GM23338 (cell line): ENCODE results near the gene MMS19. TPM values are rescaled to one million over a fixed set of nuclear protein-coding genes. Genes with fewer than 3 reads are reported as not detected.

Experiments used
- ATAC-seq: fragments of 200-7000 bp; cut with Tn5 transposase; 3 replicates; pipeline ENCODE4 v1.9.1; 2020
- DNase-seq: peaks from one replicate; pipeline ENCODE4 v3.0.0-alpha.2; 2015; ENCODE audit warnings: low spot score
- H2AFZ ChIP-seq: fragments of 200-600 bp; sonication (generic); 2 replicates; pipeline ENCODE4 v1.8.0; 2016; ENCODE audit warnings: antibody characterized with exemption, mild to moderate bottlenecking, moderate library complexity
- H3F3A ChIP-seq: fragments of 200-600 bp; sonication (generic); replicated peaks from 2 replicates; pipeline ENCODE4 v1.8.0; 2017; ENCODE audit warnings: antibody characterized with exemption, mixed run types, low read depth
- H3K27ac ChIP-seq: fragments of 200-600 bp; sonication (generic); 2 replicates; pipeline ENCODE4 v1.6.1; 2016; ENCODE audit warnings: low read depth
- H3K27me3 ChIP-seq: fragments of 200-600 bp; sonication (generic); 2 replicates; pipeline ENCODE4 v1.8.0; 2016; ENCODE audit warnings: mild to moderate bottlenecking, mixed run types, moderate library complexity; ENCODE audit not compliant: insufficient read depth
- H3K36me3 ChIP-seq: fragments of 200-600 bp; sonication (generic); 2 replicates; pipeline ENCODE4 v1.8.0; 2016; ENCODE audit warnings: mild to moderate bottlenecking; ENCODE audit not compliant: insufficient read depth
- H3K4me1 ChIP-seq: fragments of 200-600 bp; sonication (generic); 2 replicates; pipeline ENCODE4 v1.8.0; 2016; ENCODE audit warnings: mild to moderate bottlenecking, moderate library complexity; ENCODE audit not compliant: insufficient read depth
- H3K4me2 ChIP-seq: fragments of 200-600 bp; sonication (generic); 2 replicates; pipeline ENCODE4 v1.7.1; 2017; ENCODE audit warnings: mixed run types
- H3K4me3 ChIP-seq: fragments of 200-600 bp; sonication (generic); 2 replicates; pipeline ENCODE4 v1.6.1; 2016; ENCODE audit warnings: mixed run types
- H3K79me2 ChIP-seq: fragments of 200-600 bp; sonication (generic); replicated peaks from 2 replicates; pipeline ENCODE4 v1.8.0; 2017; ENCODE audit warnings: mild to moderate bottlenecking; ENCODE audit not compliant: insufficient read depth
- H3K9me2 ChIP-seq: fragments of 200-600 bp; sonication (generic); 2 replicates; pipeline ENCODE4 v1.8.0; 2017; ENCODE audit not compliant: insufficient read depth
- H4K20me1 ChIP-seq: fragments of 200-600 bp; sonication (generic); replicated peaks from 2 replicates; pipeline ENCODE4 v1.8.0; 2017; ENCODE audit warnings: mild to moderate bottlenecking; ENCODE audit not compliant: insufficient read depth
- H3K27ac Mint-ChIP-seq: 2 replicates; pipeline ENCODE4 v1.8.0; 2020; ENCODE audit warnings: inconsistent platforms, mild to moderate bottlenecking, moderate library complexity, mixed read lengths
- H3K27me3 Mint-ChIP-seq: 3 replicates; pipeline ENCODE4 v1.8.0; 2022; ENCODE audit warnings: low read depth, mild to moderate bottlenecking, moderate library complexity, mixed read lengths, inconsistent platforms; ENCODE audit not compliant: insufficient read depth, poor library complexity
- H3K36me3 Mint-ChIP-seq: 3 replicates; pipeline ENCODE4 v1.8.0; 2021; ENCODE audit warnings: low read depth, mild to moderate bottlenecking, inconsistent platforms, moderate library complexity, mixed read lengths
- H3K4me1 Mint-ChIP-seq: 3 replicates; pipeline ENCODE4 v1.8.0; 2020; ENCODE audit warnings: mild to moderate bottlenecking, inconsistent platforms, mixed read lengths
- H3K4me3 Mint-ChIP-seq: 3 replicates; pipeline ENCODE4 v1.8.0; 2021; ENCODE audit warnings: moderate library complexity, mild to moderate bottlenecking, inconsistent platforms, mixed read lengths
- H3K9me3 Mint-ChIP-seq: 3 replicates; pipeline ENCODE4 v1.8.0; 2020; ENCODE audit warnings: moderate library complexity, mild to moderate bottlenecking, inconsistent platforms, mixed read lengths
- ETS1 ChIP-seq: IDR thresholded peaks from 2 replicates; pipeline ENCODE4 v1.6.1; 2016; ENCODE audit warnings: antibody characterized with exemption
- EZH2 ChIP-seq: fragments of 200-600 bp; sonication (generic); IDR thresholded peaks from one replicate; pipeline ENCODE4 v1.8.0; 2017; ENCODE audit warnings: antibody characterized with exemption, mild to moderate bottlenecking, low read depth; ENCODE audit not compliant: unreplicated experiment
- EZH2phosphoT487 ChIP-seq: fragments of 200-600 bp; sonication (generic); IDR thresholded peaks from one replicate; pipeline ENCODE4 v1.8.1; 2018; ENCODE audit warnings: antibody characterized with exemption; ENCODE audit not compliant: unreplicated experiment
- JUNB ChIP-seq: IDR thresholded peaks from one replicate; pipeline ENCODE4 v1.6.1; 2016; ENCODE audit warnings: antibody characterized with exemption; ENCODE audit not compliant: unreplicated experiment
- NANOG ChIP-seq: IDR thresholded peaks from 2 replicates; pipeline ENCODE4 v1.6.1; 2016; ENCODE audit warnings: antibody characterized with exemption, borderline replicate concordance
- POLR2AphosphoS5 ChIP-seq: IDR thresholded peaks from 2 replicates; pipeline ENCODE4 v1.6.1; 2016; ENCODE audit warnings: antibody characterized with exemption, low read depth
- ZNF114 ChIP-seq: fragments of 250-450 bp; sonication (Bioruptor Pico); IDR thresholded peaks from 2 replicates; pipeline ENCODE4 v1.5.0; 2020; ENCODE audit warnings: mild to moderate bottlenecking, moderate library complexity
- ZNF331 ChIP-seq: fragments of 250-450 bp; sonication (Bioruptor Pico); IDR thresholded peaks from 2 replicates; pipeline ENCODE4 v1.5.0; 2020; ENCODE audit warnings: low read depth, mild to moderate bottlenecking, moderate library complexity
- ZNF462 ChIP-seq: fragments of 250-450 bp; sonication (Bioruptor Pico); IDR thresholded peaks from 2 replicates; pipeline ENCODE4 v1.5.0; 2020; ENCODE audit warnings: mild to moderate bottlenecking, moderate library complexity
- polyA plus RNA-seq: library from polyadenylated mRNA; unstranded; fragments of >200 nt; fragmentation: Nextera tagmentation; extraction: Ambion mirVana; gene quantifications from 2 replicates; pipeline ENCODE4 v1.2.1, GENCODE V29; 2016
- total RNA-seq: library from RNA; depleted of rRNA; stranded (reverse); fragments of >200 nt; shearing (Covaris generic); gene quantifications from 2 replicates; pipeline ENCODE4 v1.2.3, GENCODE V29; 2014

MMS19 gene
- total and polyA plus RNA-seq, 2 experiments from 2014 or later = 81.5 to 252 TPM

- H3K27ac ChIP-seq = no peak overlapping the region
- H3K9me2 ChIP-seq = no peaks in the 10 kb centered on the region
- H4K20me1 ChIP-seq = peaks cover 28% of the 10 kb centered on the region
- Mint-ChIP-seq H3K4me3 (no peak overlapping the region), H3K27me3 (peaks cover 20% of the 10 kb centered on the region), H3K4me1 (peaks cover 20% of the 10 kb centered on the region), H3K27ac (no peak overlapping the region), H3K9me3 (no peaks in the 10 kb centered on the region; the same call in 2 of the 3 replicates), H3K36me3 (no peaks in the 10 kb centered on the region)
- ATAC-seq (no peak), DNase-seq (no peak)
- H3F3A ChIP-seq = 0 out of 2 replicates have a peak, but pooled peaks cover 2% of the 10 kb centered on the region
- peaks cover 33% of the 10 kb centered on the region for H3K4me1 ChIP-seq
- no peak overlapping the region for H3K4me3 ChIP-seq
- H3K36me3 ChIP-seq = no peaks in the 10 kb centered on the region
- H3K79me2 ChIP-seq = peaks cover 73% of the 10 kb centered on the region
- TF ChIP-seq ETS1 (no peak), EZH2phosphoT487 (no peak), EZH2 (no peak), ZNF462 (CRISPR knock-in tag) (no peak), ZNF114 (CRISPR knock-in tag) (no peak), ZNF331 (CRISPR knock-in tag) (no peak), POLR2AphosphoS5 (no peak), JUNB (no peak), NANOG (no peak)
- no peak overlapping the region for H3K4me2 ChIP-seq
- H2AFZ ChIP-seq = no peak overlapping the region
- peaks cover 18% of the 10 kb centered on the region for H3K27me3 ChIP-seq
These were observed 5.2 kb upstream of the MMS19 start for GRCh38 chr10:97503406-97503805.
